Gastroesophageal sphincter (tissue), 4 donors: ENCODE measurements around the gene ATP13A2. TPM values are rescaled to one million over a fixed set of nuclear protein-coding genes. Genes with fewer than 3 reads are reported as not detected.

Experiments
- ATAC-seq: fragments of 150-250 bp; one replicate; pipeline ENCODE4 v1.9.1; 2016; ENCODE audit warnings: mild to moderate bottlenecking, moderate library complexity
- H3K27ac ChIP-seq, 4 donors: fragments of 200-600 bp; sonication (generic) in 3 of 4; 1 replicate in 3 of 4; 2 replicates in 1 of 4; pipeline ENCODE4 v1.5.1; 2016 to 2019
- H3K27me3 ChIP-seq: fragments of 200-600 bp; sonication (generic); one replicate; pipeline ENCODE4 v1.5.1; 2019
- H3K36me3 ChIP-seq, 2 donors: fragments of 200-600 bp; sonication (generic); one replicate each; pipeline ENCODE4 v1.5.1; 2019; ENCODE audit warnings: control low read depth in 1 of 2
- H3K4me1 ChIP-seq, 3 donors: fragments of 200-600 bp; sonication (generic); 1 replicate in 2 of 3; 2 replicates in 1 of 3; pipeline ENCODE4 v1.5.1; 2016 to 2019; ENCODE audit warnings: control low read depth in 2 of 3
- H3K4me3 ChIP-seq, 2 donors: fragments of 200-600 bp; sonication (generic); one replicate each; pipeline ENCODE4 v1.5.1; 2019; ENCODE audit warnings: mild to moderate bottlenecking in 1 of 2, moderate library complexity in 1 of 2
- H3K9me3 ChIP-seq, 3 donors: fragments of 200-600 bp; sonication (generic); one replicate each; pipeline ENCODE4 v1.5.1; 2017 to 2019; ENCODE audit warnings: control low read depth in 2 of 3
- EP300 ChIP-seq: sonication (generic); formaldehyde crosslinking; IDR thresholded peaks from one replicate; pipeline ENCODE4 v1.6.1; 2017; ENCODE audit warnings: antibody characterized with exemption, mild to moderate bottlenecking
- POLR2A ChIP-seq, 2 donors: fragments of 450-650 bp; IDR thresholded peaks; one replicate each; pipeline ENCODE4 v1.6.1; 2017; ENCODE audit warnings: antibody characterized with exemption in 2 of 2, mild to moderate bottlenecking in 2 of 2, moderate library complexity in 1 of 2
- POLR2AphosphoS5 ChIP-seq: sonication (generic); formaldehyde crosslinking; IDR thresholded peaks from one replicate; pipeline ENCODE4 v1.6.1; 2017; ENCODE audit warnings: antibody characterized with exemption
- WGBS, 2 donors: methylation state at CpG; one replicate each; pipeline ENCODE4 v1.1.5; 2018; ENCODE audit warnings: low coverage in 1 of 2; 5-methylcytosine and 5-hydroxymethylcytosine counted together
- total RNA-seq, 4 donors: library from RNA; depleted of rRNA; stranded (reverse); fragments of >200 nt; gene quantifications; one replicate each; pipeline ENCODE4 v1.1.0, GENCODE V29; 2016
- TF ChIP-seq, protein P1 (sequence below), 4 experiments: fragments of 200-600 bp in 2 of 4; fragments of 450-650 bp in 2 of 4; sonication (generic) in 1 of 4; IDR thresholded peaks; one replicate each; pipeline ENCODE4 v1.5.1; 2017 to 2019; ENCODE audit warnings: antibody characterized with exemption in 4 of 4, mild to moderate bottlenecking in 2 of 4, moderate library complexity in 2 of 4

Gene ATP13A2
- total RNA-seq, 4 donors from 2014 or later: 19.1 to 29.2 (median 20.1) TPM

DNA sequence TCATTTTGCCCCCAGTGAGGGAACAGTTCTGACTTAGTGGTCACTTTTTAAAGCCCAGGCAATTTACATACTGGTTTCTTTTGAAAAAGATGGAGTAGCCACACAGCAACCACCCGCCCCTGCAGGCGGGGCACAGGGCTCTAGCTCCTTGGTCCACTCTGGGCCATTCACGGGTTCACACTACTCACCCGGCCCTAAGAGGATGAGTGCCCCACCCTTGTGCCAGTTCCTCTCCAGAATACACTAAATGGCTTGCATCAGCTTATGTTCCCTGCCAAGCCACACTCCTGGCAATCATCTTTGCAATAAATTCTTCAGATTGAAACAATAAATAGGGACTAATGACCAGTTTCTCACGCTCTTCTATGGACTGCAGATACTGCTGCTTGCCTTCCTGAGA, 15.7 kb upstream of the ATP13A2 start:
- TF ChIP-seq EP300 (no peak), POLR2A (IDR thresholded peaks at IDR 0.05) (no peak), POLR2AphosphoS5 (no peak)
- TF ChIP-seq, protein P1, sequence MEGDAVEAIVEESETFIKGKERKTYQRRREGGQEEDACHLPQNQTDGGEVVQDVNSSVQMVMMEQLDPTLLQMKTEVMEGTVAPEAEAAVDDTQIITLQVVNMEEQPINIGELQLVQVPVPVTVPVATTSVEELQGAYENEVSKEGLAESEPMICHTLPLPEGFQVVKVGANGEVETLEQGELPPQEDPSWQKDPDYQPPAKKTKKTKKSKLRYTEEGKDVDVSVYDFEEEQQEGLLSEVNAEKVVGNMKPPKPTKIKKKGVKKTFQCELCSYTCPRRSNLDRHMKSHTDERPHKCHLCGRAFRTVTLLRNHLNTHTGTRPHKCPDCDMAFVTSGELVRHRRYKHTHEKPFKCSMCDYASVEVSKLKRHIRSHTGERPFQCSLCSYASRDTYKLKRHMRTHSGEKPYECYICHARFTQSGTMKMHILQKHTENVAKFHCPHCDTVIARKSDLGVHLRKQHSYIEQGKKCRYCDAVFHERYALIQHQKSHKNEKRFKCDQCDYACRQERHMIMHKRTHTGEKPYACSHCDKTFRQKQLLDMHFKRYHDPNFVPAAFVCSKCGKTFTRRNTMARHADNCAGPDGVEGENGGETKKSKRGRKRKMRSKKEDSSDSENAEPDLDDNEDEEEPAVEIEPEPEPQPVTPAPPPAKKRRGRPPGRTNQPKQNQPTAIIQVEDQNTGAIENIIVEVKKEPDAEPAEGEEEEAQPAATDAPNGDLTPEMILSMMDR (IDR thresholded peaks at IDR 0.05): no peak
- H3K4me3 ChIP-seq: no peak overlapping the region
- no peak overlapping the region for H3K27ac ChIP-seq
- 88 to 100% methylated on average over 1 of the region's 5 CpGs for WGBS, 2 donors
- H3K36me3 ChIP-seq: peaks cover 3 to 100% of the 10 kb centered on the region in 2 donors
- no peaks in the 10 kb centered on the region for H3K9me3 ChIP-seq
- no peak for ATAC-seq
- peaks cover 0 to 5% (median 0%) of the 10 kb centered on the region in 3 donors for H3K4me1 ChIP-seq
- no peaks in the 10 kb centered on the region for H3K27me3 ChIP-seq

DNA sequence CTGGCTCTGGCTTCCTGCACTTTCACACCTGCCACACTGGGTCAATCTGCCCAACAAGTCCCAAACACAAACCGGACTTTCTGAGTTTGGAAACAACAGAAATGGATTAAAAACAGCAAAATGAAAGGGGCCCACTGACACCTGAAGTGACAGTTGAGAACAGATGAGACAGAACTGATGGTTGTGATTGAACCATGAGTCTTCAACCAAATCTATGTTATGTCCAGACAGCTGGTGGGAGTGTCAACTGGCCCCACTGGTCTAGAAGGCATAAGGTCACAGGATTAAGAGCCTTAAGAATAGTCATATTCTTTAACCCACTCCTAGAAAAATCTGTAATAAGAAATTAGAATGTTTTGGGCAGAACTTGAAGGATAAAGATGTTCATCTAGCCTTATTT, 13.0 kb upstream of the ATP13A2 start:
- peaks cover 0 to 5% (median 0%) of the 10 kb centered on the region in 3 donors for H3K4me1 ChIP-seq
- 86 to 88% methylated on average over 1 of the region's 1 CpG for WGBS, 2 donors
- no peak overlapping the region for H3K4me3 ChIP-seq
- no peak for ATAC-seq
- no peaks in the 10 kb centered on the region for H3K9me3 ChIP-seq
- no peaks in the 10 kb centered on the region for H3K27me3 ChIP-seq
- TF ChIP-seq POLR2A (IDR thresholded peaks at IDR 0.05): no peak
- TF ChIP-seq EP300: no peak
- TF ChIP-seq POLR2AphosphoS5: no peak
- TF ChIP-seq, protein P1 (IDR thresholded peaks at IDR 0.05): no peak
- H3K27ac ChIP-seq: no peak overlapping the region
- peaks cover 12 to 100% of the 10 kb centered on the region in 2 donors for H3K36me3 ChIP-seq

DNA sequence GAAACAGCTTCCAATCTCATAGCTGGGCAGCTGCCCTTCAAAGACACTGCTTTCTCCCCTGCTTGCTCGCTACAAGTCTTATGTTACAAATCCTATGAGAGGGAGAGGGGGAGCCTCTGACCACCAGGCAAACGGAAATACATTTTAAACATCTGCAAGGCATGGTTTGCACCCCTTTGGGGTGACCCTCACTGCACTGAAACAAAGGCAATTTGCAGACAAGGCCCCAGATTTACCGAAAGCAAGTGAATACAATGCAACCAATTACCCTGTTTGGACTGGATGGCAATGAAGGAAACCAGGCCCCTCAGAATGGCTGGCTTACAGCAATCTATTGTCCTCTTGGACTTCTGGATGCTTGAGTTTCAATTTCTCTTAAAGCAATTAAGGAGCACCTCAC, 11.8 kb upstream of the ATP13A2 start:
- TF ChIP-seq EP300 (no peak), POLR2A (IDR thresholded peaks at IDR 0.05) (no peak), POLR2AphosphoS5 (no peak)
- TF ChIP-seq, protein P1 (IDR thresholded peaks at IDR 0.05): no peak
- 45% methylated on average over 2 of the region's 3 CpGs; no CpG with 5 or more reads in 1 of the 2 donors for WGBS, 2 donors

DNA sequence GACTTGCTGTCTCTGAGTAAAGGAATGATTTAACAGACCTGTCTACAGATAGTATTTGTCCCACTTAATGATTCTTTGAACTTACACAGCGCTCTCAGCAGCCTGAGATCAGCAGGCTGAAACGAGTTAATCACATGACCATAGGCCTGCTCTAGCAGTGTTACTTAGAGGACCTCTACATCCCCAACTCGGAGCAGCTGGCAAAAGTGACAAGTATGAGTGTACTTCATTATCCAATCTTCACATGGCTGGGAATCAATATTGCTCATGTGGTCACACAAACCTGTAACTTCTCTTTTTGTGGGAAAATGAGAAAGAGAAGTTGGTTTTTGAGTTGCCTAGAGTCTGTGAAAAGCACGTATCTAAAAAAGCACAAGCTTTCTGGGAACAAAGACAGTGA, 11.4 kb upstream of the ATP13A2 start:
- no peak for ATAC-seq
- peaks cover 12 to 100% of the 10 kb centered on the region in 2 donors for H3K36me3 ChIP-seq
- H3K27ac ChIP-seq: no peak overlapping the region

More for the DNA sequence above, 11.8 kb upstream of the ATP13A2 start:
- H3K4me3 ChIP-seq: no peak overlapping the region
- H3K27ac ChIP-seq: no peak overlapping the region
- H3K27me3 ChIP-seq: no peaks in the 10 kb centered on the region
- no peaks in the 10 kb centered on the region for H3K9me3 ChIP-seq
- peaks cover 12 to 100% of the 10 kb centered on the region in 2 donors for H3K36me3 ChIP-seq
- no peak for ATAC-seq
- peaks cover 0 to 5% (median 0%) of the 10 kb centered on the region in 3 donors for H3K4me1 ChIP-seq

DNA sequence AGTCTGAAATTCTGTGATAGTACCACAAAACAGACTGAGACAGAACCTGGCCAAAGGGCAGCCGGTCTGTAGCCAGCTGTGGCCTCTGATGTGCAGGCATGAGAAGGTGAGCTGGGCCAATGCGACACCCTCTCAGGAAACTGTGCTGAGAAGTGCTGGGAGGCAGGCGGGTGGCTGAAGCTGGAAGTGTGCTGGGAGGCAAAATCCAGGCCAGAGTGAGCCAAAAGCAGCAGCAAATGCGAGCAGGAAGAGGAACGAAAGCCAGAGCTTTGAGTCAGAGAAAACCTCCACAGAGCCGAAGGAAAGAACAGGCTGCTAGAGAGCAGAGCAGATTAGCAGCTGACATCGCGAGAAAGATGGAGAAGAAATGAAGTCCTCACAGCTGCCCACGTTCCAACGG, 10.2 kb upstream of the ATP13A2 start:
- H3K9me3 ChIP-seq: no peaks in the 10 kb centered on the region
- peaks cover 12 to 97% of the 10 kb centered on the region in 2 donors for H3K36me3 ChIP-seq
- H3K27me3 ChIP-seq: no peaks in the 10 kb centered on the region
- TF ChIP-seq EP300 (no peak), POLR2A (IDR thresholded peaks at IDR 0.05) (no peak), POLR2AphosphoS5 (no peak)
- TF ChIP-seq, protein P1 (IDR thresholded peaks at IDR 0.05): no peak
- no peaks in the 10 kb centered on the region for H3K4me1 ChIP-seq
- no peak overlapping the region for H3K4me3 ChIP-seq
- H3K27ac ChIP-seq: no peak overlapping the region
- ATAC-seq: no peak
- WGBS, 2 donors: 70 to 78% methylated on average over 7 to 8 of the region's 10 CpGs

More for the DNA sequence above, 11.4 kb upstream of the ATP13A2 start:
- Histone ChIP-seq H3K27me3 (no peaks in the 10 kb centered on the region), H3K4me1 (peaks cover 0 to 4% (median 0%) of the 10 kb centered on the region in 3 donors), H3K9me3 (no peaks in the 10 kb centered on the region), H3K4me3 (no peak overlapping the region)
- TF ChIP-seq, protein P1 (IDR thresholded peaks at IDR 0.05): no peak
- TF ChIP-seq POLR2A (IDR thresholded peaks at IDR 0.05) (no peak), POLR2AphosphoS5 (no peak), EP300 (no peak)
- 48 to 66% methylated on average over 4 of the region's 4 CpGs for WGBS, 2 donors
